HG02973 (cell line): Measurements from ENCODE around the gene DPF1.

Source experiments
- ATAC-seq: cut with Tn5 transposase; IDR thresholded peaks from one replicate; pipeline ENCODE4 v1.9.1; 2021; ENCODE audit warnings: moderate library complexity; ENCODE audit not compliant: unreplicated experiment

DPF1 gene

DNA sequence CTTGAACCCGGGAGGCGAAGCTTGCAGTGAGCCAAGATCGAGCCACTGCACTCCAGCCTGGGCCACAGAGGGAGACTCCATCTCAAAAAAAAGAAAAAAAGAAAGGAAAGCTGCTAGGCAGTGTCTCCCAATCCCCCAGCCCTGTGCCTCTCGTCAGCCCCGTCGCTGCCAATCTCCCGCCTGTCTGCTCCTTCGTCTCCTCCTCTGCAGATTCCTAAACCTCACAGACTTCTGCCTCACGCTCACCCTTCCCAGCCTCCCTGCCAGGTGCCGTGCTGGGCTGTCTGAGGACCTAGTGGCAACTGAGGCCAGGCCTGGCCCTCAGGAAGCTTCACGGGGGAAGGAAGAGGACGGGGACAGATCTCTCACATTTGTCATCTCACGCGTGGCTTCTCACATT is 21.5 kb downstream of the DPF1 start:
- ATAC-seq = no peak

DNA sequence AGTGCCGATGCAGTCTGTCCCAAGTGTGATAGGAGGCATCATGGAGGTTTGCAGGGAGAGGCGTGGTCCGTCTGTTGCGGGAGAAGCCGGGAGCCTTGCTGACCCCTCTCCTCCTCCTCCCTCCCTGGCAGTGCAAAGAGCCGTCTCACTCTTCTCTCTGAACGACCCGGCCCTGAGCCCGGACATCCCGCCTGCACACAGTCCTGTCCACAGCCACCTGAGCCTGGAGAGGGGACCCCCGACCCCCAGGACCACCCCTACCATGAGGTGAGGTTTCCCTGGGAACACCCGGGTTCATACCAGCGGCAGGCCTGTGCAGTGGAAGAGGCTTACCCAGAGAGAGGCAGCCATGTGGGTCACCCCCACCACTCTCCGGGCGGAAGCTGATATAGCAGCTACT is 22.3 kb downstream of the DPF1 start:
- no peak for ATAC-seq

DNA sequence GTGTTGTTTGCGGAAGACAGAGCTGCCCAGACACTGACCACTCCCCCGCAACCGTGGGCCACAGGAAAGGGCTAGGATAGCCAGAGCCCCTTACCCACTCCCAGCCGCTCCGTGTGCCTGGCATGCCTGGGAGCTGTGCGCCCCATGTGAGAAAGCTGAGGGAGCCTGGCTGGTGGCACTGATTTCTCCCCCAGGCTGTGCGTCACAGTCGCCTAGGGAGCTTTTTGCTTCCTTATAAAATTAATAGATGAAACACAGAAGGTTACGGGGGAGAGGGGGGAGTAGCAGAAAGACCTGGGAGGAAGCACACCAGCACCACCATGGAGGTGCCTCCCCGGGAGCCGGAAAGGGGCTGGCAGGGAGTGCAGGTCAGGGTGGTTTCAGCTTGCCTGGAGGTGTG is 24.7 kb downstream of the DPF1 start:
- ATAC-seq = no peak

DNA sequence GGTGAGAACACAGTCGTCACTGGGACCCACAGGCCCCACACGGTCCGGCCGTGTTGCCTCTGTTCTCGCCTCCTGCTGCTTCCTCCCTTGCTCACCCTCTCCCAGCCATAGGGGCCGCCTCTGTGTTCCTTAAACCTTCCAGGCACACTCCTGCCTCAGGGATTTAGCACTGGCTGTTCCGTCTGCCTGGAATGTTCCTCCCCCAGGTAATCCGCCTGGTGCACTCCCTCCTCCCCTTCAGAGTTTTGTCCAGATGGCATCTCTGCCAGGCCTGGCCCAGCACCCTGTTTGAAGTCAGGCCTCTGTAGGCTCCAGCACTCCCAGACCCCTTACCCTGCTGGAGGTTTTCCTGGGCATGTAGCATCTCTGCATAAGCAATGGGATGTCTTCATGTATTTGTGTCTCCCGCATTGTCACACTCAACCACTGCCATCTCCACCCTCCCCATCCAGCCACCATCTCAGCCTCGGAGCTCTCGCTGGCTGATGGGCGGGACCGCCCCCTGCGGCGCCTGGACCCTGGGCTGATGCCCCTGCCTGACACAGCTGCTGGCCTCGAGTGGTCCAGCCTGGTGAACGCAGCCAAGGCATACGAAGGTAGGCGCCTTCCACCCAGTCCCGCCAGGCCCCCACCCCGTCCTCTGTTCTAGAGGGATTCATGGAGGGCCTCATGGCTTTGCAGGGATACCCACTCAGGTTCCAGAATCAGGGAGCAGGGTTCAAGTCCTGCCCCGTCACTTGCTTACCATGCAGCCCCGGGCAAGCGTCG is 25.9 kb downstream of the DPF1 start:
- ATAC-seq = no peak

DNA sequence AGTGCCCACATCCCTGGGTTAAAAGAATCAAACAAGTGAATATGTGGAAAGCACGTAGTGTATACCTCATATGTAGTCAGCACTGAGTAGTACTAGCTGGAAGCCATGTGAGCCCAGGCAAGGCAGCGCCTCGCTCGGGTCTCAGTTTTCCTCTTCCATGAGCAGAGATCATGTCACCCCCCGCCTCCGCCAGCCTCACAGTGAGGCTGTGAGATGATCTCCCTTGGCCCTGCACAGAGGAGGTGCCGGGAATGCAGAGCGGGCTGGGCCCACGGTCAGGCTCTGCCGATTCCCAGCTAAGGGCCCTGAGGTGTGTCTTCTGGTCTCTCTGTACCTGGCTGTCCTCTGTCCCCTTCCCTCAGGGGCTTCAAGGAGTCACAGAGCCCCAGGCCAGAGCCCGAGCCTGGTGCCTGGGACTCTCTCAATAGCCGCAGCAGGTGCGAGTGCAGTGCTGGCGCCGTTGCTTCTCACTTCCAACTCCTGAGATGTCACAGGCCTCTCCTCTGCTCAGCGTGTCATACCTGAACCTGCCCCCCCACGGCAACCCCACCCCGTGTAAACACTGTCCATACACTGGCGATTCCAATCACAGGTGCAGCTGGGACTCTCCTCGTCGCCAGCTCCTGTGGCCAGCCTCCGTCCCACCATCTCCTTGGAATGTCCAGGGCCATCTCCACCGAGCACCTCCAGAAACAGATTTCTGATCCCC is 26.9 kb downstream of the DPF1 start:
- ATAC-seq = no peak

DNA sequence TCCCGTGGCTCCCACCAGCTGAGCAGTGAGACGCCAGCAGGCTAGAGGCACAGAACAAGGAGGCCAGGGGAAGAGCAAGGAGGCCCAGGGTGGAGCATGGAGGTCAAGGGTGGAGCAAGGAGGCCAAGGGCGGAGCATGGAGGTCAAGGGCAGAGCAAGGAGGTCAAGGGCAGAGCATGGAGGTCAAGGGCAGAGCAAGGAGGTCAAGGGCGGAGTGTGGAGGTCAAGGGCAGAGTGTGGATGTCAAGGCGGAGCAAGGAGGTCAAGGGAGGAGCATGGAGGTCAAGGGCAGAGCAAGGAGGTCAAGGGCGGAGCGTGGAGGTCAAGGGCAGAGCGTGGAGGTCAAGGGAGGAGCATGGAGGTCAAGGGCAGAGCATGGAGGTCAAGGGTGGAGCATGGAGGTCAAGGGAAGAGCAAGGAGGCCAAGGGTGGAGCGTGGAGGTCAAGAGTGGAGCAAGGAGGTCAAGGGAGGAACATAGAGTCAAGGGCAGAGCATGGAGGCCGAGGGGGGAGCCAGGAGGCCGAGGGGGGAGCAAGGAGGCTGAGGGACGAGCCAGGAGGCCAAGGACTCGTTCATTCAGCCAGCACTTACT is 27.7 kb downstream of the DPF1 start:
- no peak for ATAC-seq

DNA sequence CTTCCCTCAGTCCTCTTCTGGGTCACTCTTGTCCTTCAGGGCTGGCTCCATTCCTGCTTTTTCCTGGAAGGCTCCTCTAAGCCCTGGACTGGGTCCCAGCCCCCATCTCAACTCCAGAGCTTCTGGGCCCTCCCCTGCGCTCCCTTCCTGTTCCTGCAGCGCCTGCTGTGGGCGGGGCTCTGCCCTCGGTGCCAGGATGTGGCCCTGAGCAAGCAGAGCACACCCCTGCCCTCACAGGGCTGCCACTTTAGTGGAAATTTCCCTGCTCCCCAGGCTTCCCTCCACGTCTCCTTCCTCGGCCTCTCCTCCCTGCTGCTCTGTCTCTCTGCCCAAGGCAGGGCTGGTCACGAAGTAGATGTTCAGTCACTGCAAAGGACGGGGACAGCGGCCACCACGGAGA is 28.8 kb downstream of the DPF1 start:
- ATAC-seq = no peak

DNA sequence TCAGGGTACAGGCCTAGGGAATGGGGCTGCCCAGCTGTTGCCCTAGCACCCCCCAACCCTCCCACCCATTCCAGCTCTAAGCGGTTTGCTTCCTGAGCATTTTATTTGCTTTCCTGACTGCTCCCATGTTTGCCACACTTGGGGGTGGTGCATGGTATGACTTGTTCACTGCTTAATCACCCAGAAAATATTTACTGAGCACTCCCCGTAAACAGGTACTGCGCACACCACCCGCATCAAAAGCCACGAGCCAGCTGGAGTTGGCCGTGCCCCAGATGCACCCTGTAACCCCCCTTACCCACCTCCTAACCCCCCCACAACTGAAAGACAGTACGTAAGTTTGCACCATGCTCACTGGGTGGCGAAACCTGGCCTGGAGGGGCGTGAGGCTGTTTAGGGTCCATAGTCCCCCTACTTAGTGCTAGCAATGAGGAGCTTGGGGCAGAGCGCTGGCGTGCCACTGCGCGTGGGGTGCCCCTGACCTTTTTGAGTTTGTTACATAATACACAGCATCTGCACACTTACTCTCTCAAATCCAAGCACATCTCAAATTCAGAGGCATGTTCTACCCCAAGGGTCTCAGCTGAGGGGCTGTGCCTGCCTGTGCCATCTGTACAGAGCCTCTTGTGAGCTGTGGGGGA is 29.8 kb downstream of the DPF1 start:
- ATAC-seq = no peak

DNA sequence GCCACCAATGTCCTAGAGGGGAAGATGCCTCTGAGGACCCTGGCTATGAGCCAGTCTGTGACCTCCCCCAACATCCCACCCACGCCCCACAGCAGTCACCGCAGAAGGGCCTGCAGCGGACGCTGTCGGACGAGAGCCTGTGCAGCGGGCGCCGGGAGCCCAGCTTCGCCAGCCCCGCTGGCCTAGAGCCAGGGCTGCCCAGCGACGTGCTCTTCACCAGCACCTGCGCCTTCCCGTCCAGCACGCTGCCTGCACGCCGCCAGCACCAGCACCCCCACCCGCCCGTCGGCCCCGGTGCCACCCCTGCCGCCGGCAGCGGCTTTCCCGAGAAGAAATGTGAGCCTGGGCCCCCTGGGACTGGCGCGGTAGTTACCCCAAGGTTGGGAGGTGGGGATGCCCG is 30.6 kb downstream of the DPF1 start:
- ATAC-seq = no peak

DNA sequence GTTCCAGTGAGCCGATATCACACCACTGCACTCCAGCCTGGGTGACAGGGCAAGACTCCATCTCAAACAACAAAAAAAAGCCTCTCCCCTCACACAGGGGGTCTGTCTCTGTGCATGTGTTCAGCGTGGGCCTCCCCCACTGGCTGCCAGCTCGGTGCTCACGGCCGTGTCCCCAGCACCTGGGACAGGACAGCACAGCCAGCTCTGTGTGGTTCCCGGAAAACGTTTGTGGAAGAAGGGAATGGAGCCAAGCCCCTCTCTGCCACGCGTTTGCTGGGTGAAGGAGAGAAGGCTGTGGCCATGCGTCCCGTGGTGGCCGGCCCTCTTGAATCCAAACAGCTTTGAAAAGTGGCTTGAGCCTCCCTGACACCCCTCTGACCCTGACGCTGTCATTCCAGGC is 32.3 kb downstream of the DPF1 start:
- ATAC-seq = no peak

DNA sequence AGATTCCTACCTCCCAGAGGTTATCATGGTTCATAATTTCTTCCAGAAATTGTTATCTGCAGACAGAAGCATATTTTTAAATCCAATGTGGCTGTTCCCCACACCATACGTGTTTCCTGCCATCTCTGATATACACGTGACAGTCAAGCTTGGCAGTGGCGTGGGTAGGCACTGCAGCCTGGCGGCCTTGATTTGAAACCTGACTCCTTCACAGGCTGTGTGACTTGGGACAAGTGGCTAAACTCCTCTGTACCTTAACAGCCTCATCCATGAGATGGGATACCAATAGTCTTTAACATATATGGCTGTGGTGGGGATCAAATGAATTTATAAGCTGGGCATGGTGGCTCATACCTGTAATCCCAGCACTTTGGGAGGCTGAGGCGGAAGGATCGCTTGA is 33.2 kb downstream of the DPF1 start:
- no peak for ATAC-seq

DNA sequence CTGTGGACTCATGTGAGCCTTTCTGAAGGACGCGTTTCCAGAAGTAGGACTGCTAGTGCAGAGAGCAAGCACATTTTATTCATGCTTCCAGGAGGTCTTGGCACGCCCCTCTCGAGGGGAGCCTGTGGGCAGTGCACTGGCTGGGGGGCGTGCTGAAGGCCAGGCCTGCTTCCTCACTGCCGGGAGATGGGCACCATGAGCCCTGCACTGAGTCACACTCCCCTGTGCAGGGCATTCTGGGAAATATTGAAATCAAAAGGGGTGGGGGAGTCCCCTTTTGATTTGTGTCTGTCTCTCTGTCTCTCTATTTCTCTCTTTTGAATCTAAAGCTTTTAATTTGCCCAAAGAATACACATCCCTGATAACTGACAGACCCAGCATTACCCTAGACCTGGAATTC is 34.0 kb downstream of the DPF1 start:
- ATAC-seq = no peak

DNA sequence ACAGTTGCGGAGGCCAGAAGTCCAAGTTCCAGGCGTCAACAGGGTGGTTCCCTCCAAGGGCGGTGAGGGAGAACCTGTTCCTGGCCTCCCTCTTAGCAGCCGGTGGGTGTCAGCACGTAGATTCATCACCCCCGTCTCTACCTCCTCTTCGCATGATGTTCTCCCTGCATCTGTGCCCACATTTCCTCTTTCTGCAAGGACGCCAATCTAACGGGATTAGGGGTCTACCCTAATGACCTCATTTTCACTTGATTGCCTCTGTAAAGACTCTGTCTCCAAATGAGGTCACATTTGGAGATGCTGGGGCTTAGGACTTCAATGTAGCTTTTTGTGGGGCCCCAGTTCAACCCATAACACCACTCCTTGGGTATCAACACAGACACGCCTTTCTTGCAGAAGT is 38.5 kb downstream of the DPF1 start:
- ATAC-seq = no peak

DNA sequence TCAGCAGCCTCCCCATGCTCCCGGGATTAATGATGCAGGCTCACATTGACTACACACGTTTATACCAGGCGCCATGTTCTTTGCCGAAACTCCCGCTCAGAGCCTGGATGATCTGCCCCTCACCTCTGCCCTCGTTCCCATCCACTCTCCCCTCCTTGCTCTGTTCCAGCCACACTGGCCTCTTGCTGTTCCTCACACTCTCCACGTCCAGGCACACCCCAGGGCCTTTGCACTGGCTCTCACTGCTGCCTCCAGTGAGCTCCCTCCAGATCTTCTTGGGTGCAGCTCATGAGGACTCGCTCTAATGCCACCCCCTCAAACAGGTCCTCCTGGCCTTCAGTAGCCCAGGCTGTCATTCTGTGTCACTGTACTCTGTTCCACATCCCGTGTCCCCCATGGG is 39.2 kb downstream of the DPF1 start:
- ATAC-seq = no peak

DNA sequence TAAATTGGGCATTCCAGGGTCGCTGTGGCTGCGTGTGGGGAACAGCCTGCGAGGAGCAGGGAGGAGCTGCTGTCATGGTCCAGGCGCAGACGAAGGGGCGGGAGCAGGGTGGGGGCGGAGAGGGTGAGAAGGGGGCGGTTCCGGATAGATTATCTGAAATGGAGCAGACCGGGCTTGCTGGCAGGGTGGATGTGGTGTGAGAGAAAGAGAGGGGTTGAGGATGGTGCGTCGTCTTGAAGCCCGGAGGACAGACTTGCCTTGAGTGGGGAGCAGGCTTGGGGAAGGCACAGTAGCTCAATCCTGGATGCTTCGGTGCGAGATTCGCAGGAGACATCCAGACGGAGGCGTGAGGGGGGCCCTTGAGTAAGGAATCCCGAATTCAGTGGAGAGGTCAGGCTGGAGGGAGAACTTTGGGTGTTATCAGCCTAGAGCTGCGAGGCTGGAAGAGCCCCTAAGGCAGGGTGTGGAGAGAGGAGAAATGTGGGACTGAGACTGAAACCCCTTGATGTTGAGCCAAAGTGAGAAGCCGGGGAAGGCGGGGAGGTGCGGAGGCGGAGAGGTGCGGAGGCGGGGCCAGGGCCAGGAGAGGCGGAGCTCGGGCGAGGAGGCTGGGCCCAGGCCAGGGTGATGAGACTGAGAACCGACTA is 40.6 kb downstream of the DPF1 start:
- ATAC-seq = no peak

DNA sequence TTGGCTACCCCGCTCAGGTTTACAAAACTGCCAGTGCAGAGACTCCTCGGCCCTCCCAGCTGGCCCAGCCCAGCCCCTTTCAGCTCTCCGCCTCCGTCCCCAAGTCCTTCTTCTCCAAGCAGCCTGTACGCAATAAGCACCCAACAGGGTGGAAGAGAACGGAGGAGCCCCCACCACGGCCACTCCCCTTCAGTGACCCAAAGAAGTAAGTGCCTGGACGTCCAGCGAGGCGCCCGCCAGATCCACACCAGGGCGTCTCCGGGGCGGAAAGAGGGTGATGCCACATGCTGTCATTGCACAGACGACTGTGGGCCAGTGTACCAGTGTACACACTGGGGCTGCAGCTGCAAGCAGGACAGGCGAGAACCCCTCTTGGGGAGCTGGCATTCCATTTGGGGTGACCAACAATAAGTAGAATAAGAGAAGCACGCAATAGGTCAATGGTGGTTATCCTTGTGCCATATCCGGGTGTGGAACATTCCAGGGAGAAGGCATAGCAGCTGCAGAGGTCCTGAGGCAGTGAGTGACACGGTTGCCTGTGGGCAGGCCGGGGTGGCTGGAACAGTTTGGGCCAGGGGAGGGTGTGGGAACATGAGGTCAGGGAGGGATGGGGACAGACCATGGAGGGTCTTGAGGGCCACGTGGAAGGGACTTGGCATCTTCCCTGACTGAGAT is 41.3 kb downstream of the DPF1 start:
- ATAC-seq = no peak

DNA sequence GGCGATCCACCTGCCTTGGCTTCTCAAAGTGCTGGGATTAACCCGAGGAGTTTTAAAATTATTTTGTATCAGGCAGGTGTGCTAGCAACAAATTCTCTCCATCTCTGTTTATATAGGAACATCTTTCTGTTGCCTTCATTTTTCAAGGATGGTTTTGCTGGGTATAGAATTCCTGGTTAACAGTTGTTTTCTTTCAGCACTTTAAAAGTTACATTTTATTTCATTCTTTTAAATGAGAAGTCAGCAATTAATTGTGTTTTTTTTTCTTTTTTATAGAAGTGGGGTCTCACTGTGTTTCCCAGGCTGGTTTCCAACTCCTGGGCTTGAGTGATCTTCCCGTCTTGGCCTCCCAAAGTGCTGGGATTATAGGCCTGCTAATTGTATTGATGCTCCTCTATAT is 44.0 kb downstream of the DPF1 start:
- ATAC-seq = no peak

DNA sequence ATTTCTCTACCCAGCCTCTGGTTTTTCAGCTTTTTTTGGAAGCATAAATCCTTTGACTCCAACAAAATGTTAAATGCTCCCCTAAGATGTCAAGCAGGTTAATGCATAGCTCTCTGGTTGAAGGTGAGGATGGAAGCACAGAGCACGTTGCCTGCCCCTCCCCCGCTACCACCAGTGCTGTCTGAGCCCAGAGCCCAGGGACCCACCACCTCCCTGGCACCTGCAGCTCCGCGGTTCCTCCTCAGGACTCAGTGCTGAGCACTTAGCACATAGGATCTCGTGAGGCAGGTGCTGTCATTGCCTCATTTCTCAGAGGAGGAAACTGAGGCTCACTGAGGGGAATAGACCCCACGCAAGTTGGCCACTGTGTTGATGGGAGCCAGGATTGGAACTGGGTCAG is 48.6 kb downstream of the DPF1 start:
- no peak for ATAC-seq

DNA sequence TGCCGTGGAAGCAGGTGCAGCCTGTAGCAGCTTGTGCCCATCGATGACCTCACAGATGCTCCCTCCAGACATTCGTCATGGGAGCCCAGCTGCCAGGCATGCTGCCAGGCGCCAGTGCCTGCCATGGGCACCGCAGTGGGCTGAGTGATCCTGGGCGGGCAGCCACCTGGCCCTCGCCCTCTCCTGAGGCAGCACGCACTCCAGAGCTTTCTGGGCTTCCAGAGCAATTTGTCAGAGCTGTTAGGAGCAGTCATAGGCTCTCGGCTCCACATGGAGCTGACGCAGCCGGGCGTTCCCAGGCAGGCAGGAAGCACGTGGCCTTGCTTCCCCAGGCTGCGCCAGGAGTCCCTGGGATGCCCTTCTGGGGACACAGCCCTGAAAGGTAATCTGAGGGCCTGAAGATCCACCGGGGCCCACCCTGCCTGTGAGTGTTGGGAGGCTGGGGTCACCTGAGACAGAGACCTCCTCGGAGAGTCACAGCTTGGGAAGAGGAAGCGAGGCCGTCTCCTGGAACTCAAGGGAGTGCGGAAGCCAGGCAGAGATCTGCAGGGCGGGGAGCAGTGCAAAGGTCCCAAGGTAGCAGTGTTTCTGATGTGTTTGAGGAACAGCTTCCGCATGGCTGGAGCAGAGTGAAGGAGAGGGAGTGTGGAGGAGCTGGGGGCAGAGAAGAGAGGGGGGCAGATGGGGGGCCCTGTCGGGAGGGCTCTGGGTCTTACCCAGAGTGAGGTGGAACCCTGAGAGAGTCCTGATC is 50.6 kb downstream of the DPF1 start:
- no peak for ATAC-seq

DNA sequence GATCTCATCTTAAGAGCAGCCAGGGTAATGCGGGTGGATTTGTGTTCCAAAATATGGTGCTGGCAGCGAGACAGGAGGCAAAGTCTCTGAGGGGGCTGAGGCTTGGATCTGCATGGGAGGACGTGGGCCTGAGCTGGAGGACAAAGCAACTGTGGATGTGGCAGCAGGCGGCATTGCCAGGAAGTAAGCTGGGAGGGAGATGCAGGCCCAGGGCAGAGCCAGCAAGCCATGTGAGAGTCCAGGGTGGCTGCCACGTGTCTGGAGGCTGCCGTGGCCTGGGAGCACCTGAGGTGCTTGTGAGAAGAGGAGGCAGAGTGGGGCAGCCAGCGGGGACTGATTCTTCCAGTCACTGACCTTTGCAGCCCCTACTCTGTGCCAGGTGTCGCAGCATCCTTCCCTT is 52.0 kb downstream of the DPF1 start:
- ATAC-seq = no peak
